ENCODE results near the gene GPSM1. TPM values are rescaled to one million over a fixed set of nuclear protein-coding genes. Genes with fewer than 3 reads are reported as not detected.

GPSM1 gene
- total RNA-seq, 1 donor from 2014 or later = 50.3 TPM

DNA sequence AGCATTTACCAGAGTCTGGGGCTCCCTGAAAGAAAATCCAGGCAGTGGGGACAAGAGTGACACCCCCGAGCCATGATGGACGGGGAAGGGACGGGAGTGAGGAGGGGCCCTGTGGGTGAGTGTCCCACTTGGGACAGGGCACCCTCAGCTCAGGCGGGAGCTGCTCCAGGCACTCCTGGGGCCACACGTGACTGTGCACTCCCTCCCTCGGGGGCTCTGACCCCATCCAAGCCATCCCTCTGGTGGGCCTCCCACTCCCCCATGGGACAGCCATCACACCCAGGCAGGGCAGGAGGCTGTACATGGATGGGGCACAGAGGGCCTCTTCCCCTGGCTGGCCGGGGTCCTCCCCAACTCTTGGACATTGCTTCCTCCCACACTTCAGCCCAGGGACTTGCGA, 49.1 kb downstream of the GPSM1 start:
- DNase-seq (no peak), ATAC-seq (ENCODE audit: poor library complexity) (no peak)
- intact Hi-C loops (cut with DNase I) = no loop called here

DNA sequence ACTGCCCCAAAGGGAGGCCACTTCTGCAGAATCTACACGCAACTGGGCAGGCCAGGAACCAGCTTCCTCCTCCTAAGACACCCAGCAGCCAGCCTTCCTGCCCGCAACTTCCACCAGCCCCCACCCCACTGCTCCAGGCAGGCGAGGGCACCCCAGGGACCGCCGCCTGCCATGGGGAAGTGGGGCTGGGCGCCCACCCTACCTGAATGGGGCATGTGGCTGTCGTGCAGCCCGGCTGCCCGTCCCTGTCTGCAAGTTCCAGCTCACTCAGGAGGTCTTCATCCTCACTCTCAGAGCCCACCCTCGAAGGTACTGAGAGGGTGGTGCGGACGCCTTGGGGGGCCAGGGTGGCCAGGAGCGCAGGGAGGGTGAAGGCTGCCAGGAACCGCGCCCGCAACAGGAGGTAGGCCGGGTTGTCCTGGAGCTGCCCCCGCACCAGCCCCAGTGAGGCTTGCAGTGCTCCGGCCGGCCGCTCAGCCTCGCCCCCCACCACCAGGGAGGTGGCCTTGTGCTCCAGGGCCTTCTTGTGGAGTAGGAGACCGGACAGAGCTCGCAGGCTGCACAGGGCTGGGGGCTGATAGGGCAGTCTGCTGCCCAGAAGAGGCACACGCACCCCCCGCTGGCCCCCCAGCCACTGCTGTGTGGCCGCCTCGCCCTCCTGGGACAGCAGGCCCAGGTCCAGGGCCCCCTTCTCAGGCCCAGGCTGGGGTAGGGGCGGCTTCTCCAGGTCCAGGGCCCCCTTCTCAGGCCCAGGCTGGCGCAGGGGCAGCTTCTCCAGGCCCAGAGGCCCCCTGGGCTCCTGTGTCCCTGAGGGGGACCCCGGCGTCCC, 50.2 kb downstream of the GPSM1 start:
- intact Hi-C loops (cut with DNase I) = no loop called here
- no peak for ATAC-seq (ENCODE audit: poor library complexity)
- no peak for DNase-seq

DNA sequence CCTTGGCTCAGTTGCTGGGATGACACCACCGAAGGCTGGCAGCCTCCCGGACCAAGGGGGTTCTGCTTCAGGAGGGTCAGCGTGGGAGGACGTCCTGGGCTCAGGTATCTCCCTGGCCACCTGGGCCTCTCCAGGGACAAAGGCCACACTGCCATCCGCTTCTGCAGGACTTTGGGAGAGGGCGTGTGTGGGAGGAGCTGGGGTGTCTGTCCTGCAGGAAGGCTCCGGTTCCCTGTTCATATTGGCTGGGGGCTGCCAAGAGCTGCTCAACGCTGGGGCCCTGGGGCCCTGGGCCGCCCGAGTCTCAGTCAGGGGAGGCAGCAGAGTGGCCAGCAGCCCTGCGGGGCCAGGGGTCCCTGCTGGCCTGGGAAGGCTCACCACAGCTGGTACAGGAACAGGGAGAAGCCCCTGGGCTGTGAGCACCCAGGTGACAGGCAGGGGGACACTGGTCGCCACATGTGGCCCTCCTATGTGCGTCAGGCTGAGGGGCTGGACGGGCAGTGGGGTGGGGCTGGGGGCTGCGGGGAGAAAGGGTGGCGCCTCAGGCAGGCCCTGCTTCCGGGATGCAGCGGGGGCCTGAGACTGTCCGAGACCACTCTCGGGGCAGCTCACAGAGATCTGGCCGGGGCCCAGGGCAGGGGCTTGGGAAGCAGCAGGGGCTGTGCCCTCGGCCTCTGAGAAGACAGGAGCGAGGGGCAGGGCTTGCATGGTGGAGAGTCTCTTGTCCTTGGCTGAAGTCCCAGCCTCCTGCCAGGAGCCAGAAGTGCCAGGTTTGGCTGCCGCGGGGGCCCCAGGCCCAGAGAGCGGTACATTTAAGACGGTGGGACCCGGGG, 51.0 kb downstream of the GPSM1 start:
- ATAC-seq (ENCODE audit: poor library complexity) (peak; percentile 33), DNase-seq (no peak)

DNA sequence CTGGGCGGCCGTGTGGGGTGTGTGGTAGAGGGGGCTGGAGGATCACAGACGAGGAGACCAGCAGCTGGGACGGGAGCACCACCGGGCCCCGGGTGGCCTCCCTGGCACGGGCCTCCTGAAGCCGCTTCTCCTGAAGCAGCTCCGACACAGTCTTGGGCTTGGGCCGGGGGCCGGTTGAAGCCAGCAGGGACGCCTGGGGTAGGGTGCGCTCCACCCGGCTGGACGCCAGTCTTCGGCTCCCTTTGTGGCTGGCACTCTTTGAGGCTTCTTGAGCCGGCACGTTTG, 51.6 kb downstream of the GPSM1 start:
- ATAC-seq (ENCODE audit: poor library complexity) (no peak), DNase-seq (no peak)
- intact Hi-C loops (cut with DNase I) = no loop called here

More for the DNA sequence above, 51.0 kb downstream of the GPSM1 start:
- intact Hi-C loops (cut with DNase I) = no loop called here

DNA sequence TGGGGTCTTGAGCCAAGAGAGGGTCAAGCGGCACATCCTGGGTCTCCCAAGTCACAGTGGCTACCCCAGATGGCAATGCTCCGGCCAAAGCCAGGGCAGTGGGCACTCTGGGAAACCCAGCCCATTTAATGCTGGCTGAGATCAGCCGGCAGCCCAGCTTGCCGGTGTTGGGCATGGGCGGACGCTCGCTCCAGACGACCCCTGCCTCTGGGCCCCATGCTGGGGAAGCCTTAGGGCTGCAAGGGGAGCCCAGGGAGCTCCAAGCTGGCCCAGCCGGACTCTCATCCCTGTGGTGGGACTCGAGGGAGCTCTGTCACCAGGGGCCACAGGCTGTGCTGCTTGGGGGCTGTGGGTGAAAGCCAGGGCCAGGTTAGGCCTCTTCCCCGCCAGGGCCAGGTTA, 52.1 kb downstream of the GPSM1 start:
- no peak for DNase-seq
- ATAC-seq (ENCODE audit: poor library complexity) = no peak
- intact Hi-C loops (cut with DNase I) = no loop called here

DNA sequence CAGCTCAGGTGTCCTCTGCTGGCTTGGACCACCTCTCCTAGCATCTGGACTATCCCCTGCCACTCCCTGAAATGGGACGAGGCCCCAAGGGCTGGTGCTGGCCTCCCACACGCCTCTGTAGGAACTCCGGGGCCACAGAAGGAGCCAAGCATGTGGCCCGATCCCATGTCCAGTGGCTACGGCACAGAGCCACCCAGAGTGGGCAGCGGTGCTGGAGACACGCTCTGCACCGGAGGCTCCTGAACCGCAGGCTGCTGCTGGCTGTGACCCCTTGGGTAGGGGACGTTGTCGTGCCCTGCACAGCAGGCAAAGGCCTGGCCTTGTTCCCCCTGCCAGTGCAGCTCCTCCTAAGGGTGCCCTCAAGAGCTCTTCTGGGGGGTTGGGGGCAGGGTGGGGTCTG, 52.6 kb downstream of the GPSM1 start:
- no peak for ATAC-seq (ENCODE audit: poor library complexity)
- no peak for DNase-seq
- intact Hi-C loops (cut with DNase I) = no loop called here

DNA sequence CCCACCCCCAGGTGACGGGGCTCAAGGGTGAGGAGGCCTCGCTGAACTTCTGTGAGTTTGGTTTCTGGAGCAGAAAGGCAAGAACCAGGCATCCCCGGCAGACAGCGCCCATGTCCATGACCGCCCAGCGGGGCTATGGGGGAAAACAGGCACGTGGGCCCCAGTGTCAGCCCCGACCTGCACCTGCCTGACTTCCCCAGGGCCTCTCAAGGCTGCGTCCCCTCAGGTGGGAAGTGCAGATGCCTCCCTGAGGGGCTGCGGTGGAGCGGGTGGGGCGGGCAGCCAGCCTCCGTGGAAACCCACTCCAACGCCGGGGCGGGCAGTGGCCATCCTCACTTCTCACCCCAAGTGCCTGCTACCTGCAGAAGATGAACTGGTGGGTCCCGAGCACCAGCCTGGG, 53.0 kb downstream of the GPSM1 start:
- ATAC-seq (ENCODE audit: poor library complexity) (no peak), DNase-seq (no peak)
- intact Hi-C loops (cut with DNase I) = no loop called here

DNA sequence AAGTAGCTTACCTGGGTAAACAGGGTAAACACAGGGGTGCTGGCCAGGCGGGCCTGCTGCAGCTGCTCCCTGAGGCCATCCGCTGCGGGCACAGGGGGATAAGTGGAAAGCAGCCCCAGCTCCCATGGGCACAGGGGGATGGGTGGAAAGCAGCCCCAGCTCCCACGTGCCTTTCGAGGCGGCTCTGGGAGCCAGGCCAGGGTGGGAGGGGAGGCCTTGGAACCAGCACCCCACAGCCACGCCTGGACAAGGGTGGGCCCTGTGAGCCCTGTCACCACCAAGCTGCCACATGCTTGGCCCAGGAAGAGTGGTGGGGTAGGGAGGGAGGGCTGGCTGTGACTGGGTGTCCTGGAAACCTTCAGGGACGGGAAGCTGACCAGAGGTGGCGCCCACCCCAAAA, 54.0 kb downstream of the GPSM1 start:
- DNase-seq (peak; percentile 73), ATAC-seq (ENCODE audit: poor library complexity) (peak; percentile 60)
- intact Hi-C loops (cut with DNase I) = no loop called here

DNA sequence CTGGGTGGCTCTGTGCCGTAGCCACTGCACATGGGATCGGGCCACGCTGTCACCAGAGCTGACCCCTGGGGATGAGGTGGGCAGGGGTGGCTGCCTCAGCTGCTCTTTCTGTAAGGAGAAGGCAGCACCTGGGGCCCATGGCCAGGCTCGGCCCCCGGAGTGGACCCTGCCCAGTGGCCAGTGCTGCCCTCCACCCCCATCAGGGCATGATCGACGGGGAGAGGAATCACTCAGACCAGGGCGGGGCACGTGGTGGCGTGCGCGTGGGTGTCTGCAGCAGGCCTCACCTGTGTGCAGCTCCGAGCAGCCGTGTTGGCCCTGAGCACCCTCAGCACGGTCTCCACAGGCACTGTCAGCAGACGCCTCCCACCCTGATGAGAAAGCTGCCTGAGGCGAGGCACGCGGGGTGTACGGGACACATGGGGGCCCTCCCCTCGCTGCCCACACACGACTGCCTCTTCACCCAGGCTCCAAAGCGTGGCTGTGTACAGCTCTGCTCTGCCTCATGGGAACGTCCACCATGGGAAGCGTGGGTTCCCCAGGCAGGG, 54.7 kb downstream of the GPSM1 start:
- DNase-seq (no peak), ATAC-seq (ENCODE audit: poor library complexity) (no peak)
- intact Hi-C loops (cut with DNase I) = no loop called here

DNA sequence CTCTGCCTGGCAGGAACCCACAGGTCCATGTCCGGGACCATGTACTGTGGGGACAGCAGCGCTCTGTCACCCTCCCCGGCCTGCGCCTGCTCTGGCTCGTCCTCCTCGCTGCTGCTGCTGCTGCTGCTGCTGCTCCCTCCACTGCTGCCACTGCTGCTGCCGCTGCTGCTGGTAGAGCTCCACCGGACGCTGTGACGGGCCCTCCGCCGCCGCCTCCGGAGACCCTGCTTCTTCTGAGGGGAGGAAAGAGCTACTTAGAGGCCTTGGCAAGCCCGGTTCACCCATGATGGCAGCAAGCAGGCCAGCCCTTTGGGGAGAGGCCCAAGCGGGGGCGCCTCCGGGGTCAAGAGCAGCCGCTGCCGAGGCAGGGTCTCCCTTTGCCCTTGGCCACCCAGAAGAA, 56.1 kb downstream of the GPSM1 start:
- DNase-seq = no peak

DNA sequence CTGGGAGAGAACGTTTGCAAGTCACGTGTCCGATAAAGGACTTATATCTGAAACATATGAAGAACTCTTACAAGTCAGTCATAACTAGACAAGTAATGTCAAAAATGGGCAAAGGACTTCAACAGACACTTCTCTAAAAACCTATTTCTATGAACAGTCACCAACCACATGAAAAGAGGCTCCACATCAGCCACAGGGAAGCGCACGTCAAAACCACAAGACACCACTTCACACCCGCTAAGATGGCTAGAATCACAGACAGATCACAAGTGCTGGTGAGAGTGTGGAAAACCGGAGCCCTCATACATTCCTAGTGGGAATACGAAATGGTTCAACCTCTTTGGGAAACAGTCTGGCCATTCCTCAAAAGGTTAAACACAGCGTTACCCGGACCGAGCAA, 57.7 kb downstream of the GPSM1 start:
- no peak for ATAC-seq (ENCODE audit: poor library complexity)
- no peak for DNase-seq
- intact Hi-C loops (cut with DNase I) = no loop called here

More for the DNA sequence above, 56.1 kb downstream of the GPSM1 start:
- intact Hi-C loops (cut with DNase I) = no loop called here
- ATAC-seq (ENCODE audit: poor library complexity) = no peak

DNA sequence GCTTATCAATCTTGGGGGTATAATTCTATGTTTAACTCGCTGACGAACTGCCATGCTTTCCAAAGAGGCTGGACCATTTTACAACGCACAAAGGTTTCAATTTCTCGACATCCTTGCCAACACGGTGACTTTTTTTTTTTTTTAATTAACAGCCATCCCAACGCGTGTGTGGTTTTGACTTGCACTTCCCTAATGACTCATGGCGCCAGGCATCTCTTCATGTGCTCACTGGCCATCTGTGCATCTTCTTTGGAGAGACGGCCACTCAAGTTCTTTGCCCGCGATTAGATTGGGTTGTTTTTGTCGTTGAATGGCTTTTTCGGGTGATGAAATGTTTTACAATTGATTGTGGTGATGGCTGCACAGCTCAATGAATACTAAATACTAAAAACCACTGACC, 58.7 kb downstream of the GPSM1 start:
- ATAC-seq (ENCODE audit: poor library complexity) (no peak), DNase-seq (no peak)
- intact Hi-C loops (cut with DNase I) = no loop called here

DNA sequence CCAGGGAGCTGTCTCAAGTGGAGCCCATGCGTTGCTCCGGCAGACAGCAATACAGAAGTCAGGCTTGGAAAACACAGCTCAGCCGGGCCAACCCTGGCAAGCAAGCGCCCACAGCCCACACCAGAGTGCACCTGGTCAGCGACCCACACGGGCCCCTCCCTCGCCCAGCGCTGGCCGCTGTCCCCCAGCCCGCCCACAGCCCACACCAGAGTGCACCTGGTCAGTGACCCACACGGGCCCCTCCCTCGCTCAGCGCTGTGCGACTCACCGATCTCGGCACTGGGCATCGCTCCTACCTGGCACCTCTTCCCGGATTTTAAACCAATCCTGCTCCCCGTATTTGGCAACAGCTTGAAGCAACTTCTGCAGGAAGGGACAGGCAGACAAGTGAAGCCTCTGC, 59.9 kb downstream of the GPSM1 start:
- no peak for DNase-seq
- intact Hi-C loops (cut with DNase I) = no loop called here
- ATAC-seq (ENCODE audit: poor library complexity) = no peak

DNA sequence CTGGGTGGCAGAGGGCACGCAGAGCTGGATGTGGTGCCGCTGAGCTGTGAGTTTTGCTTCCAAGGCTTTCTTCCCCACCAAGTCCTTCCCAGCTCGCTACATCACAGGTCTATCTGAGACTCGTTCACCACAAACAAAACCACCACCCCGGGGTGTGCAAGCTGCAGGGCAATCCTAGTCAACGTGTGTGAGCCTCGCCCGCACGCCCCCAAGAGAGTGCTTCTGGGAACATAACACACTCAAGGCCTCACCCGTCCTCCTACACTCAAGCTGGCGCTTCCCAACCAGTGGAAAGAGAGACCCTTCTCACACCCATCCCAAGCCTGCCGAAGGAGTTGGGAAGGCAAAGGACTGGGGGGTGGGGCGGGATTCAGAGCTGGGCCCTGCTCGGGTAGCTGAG, 62.1 kb downstream of the GPSM1 start:
- DNase-seq = no peak
- no peak for ATAC-seq (ENCODE audit: poor library complexity)
- intact Hi-C loops (cut with DNase I) = no loop called here

DNA sequence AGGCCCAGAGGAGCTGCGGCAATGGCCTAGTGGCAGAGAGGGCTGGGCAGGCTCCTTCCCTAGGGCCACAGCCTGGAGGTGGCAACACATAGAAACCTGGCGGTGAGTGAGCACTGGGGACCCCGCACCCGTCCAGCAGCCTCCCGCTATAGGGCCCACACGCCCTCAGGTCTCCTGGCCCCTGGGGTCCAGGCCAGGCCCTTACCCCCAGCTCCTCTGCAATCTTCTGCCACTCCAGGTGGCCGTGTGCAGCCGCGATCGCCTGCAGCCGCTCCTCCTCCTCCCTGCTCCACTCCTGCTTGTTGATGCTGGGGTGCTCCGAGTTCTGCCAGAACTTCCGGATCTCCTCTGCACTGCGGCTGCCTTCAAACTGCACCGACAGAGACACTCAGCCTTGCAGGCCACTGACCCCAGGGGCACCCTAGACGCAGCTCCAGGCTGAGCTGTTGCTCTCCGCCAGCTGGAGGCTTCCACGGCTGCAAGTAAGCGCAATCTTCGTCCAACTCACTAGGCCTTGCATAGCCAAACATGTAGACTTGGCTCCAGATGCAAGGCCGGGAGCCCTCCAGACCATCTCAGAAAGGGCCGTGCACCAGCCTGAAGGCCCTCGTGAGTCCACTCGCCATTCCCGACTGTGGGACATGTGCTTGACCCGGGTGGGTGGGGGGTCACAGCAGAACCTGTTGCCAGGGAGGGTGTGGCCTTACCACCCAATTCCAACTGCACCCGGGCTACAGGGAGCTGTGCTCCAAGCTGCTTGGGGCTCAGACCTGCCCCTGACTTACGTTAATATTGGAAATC, 64.6 kb downstream of the GPSM1 start:
- ATAC-seq (ENCODE audit: poor library complexity) = no peak
- intact Hi-C loops (cut with DNase I) = no loop called here
- DNase-seq = no peak

DNA sequence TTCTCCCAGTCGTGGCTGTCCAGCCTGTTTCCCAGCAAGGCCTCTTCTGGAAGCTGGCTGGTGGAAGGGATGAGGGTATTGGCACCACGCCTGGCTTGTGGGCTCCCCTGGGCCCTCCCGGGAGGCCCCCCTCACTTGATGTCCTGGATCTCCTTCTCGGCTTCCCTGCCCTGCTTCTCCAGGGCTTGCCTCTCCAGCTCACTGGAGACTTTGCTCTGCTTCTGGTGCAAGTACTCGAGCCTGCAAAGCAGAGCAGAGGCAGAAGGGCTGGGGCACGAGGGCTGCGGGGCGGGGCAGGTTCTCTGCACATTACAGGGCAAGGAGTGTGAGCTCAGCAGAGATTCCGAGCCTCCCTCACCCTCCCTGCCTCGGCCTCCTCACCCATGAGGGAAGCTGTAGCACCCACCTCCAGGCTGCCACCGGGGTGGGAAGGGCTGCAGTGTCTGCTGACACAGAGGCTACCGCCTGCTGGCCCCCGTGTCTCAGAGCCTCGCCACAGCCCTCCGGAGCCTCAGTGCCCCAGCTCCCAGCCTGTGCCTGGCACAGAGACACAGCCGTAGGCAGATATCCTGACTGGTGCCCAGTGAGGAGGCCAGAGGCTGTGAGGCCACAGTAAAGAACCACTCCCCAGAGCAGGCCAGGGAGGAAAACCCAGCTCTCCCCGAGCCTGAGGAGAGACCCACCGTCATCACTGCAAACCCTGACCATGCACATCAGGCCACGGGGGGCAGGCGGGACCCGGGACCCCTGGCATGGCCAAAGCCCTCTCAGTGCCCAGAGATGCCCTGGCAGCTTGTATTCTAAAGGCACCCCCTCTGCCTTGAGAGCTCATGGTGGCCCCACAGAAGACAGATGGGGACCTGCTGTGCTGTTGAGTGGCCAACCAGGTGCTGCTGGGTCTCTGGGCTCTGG, 65.5 kb downstream of the GPSM1 start:
- no peak for ATAC-seq (ENCODE audit: poor library complexity)
- intact Hi-C loops (cut with DNase I) = no loop called here

DNA sequence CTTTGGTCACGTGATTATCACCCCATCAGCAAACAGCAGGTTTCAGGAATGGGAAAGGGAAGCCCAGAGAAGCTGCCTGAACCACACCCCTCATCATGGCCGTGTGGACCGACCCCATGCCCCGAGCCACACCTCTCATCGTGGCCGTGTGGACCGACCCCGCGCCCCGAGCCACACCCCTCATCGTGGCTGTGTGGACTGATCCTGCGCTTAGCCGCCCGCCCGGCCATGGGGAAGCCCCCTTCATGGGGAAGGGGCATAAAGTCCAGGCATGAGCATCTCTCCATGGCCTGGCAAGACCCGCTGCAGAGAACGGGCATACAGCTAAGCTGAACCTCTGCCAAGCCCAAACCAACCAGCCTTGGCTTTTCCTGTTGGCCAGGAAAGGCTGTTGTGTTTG, 66.2 kb downstream of the GPSM1 start:
- no peak for DNase-seq
- intact Hi-C loops (cut with DNase I) = no loop called here

More for the DNA sequence above, 65.5 kb downstream of the GPSM1 start:
- DNase-seq = no peak

DNA sequence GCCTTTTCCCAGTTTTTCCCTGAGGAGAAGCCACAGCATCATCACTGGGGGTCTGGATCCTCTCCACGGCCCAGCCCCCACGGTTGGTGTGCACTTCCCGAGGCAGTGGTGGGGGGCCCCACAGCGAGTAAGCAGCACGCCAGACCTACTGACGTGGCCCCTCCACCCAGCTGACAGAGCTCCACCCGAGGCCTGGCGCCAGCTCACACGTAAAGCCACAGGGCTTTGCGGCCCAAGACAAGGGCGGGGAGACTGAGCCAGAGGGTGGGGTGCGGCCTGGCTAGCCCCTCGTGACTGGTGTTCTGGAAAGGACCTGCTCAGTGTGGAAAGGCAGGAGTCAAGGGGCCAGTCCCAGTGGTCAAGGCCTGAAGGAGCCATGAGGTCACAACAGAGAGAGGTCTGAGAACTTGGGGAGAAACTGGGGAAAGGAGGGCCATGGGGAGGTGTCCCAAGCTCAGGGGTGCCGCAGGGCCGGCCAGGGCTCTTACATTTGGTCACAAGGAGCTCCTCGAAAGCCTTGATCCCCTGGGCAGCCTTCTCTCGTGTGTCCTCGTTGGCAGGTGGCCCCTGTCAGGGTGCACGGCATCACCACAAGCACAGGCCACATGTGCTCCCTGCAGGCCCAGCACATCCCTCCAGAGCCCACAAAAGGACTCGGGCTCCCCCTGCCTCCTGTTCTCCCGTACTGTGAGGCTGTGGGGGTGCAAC, 67.1 kb downstream of the GPSM1 start:
- ATAC-seq (ENCODE audit: poor library complexity) (no peak), DNase-seq (peak; percentile 61)
- intact Hi-C loops (cut with DNase I) = no loop called here

More for the DNA sequence above, 66.2 kb downstream of the GPSM1 start:
- no peak for ATAC-seq (ENCODE audit: poor library complexity)

All from Right ventricle myocardium superior (tissue), 1 donor.